Measurements from ENCODE around the gene OR4X2.
"Not testable (repeated sequence)": the region's sequence is repeated elsewhere in the genome, so short reads cannot be mapped to it uniquely, and the experiment has no call there.

Gene OR4X2

GRCh38 chr11:48244804-48245203, at the start of gene OR4X2:
Gene OR4X2 (plus strand): TSS chr11:48245104. CDS start chr11:48245104, 0 bp downstream.
- Histone ChIP-seq H3K9me3 (ENCODE audit: severe bottlenecking) (peaks cover 7% of the 10 kb centered on the region), H3K4me3 (ENCODE audit: low read depth, low read length) (no peak within 1 kb of the TSS), H3K27ac (no peak within 1 kb of the TSS), H3K36me3 (no peaks in the 10 kb centered on the region), H3K27me3 (ENCODE audit: insufficient read depth, low read depth, severe bottlenecking) (peaks cover 27% of the 10 kb centered on the region)
- no peak for DNase-seq
- TF ChIP-seq CTCF (IDR thresholded peaks at IDR 0.05; ENCODE audit: low read depth, low read length) = no peak

- H3K9me3 ChIP-seq (ENCODE audit: severe bottlenecking) = no peaks in the 10 kb centered on the region
These were observed 37.0 kb upstream of the OR4X2 start for GRCh38 chr11:48207881-48208280.

GRCh38 chr11:48210052-48210451, 34.9 kb upstream of the OR4X2 start:
- Histone ChIP-seq H3K36me3 (no peaks in the 10 kb centered on the region), H3K27ac (no peak overlapping the region), H3K27me3 (ENCODE audit: insufficient read depth, low read depth, severe bottlenecking) (peaks cover 71% of the 10 kb centered on the region), H3K4me3 (ENCODE audit: low read depth, low read length) (no peak overlapping the region), H3K9me3 (ENCODE audit: severe bottlenecking) (no peaks in the 10 kb centered on the region)
- no peak for DNase-seq
- TF ChIP-seq CTCF (IDR thresholded peaks at IDR 0.05; ENCODE audit: low read depth, low read length) = peak; percentile 27

More at GRCh38 chr11:48207881-48208280, 37.0 kb upstream of the OR4X2 start:
- Histone ChIP-seq H3K27me3 (ENCODE audit: insufficient read depth, low read depth, severe bottlenecking) (peaks cover 71% of the 10 kb centered on the region), H3K27ac (no peak overlapping the region), H3K36me3 (no peaks in the 10 kb centered on the region), H3K4me3 (ENCODE audit: low read depth, low read length) (no peak overlapping the region)
- DNase-seq = no peak
- no peak for TF ChIP-seq CTCF (IDR thresholded peaks at IDR 0.05; ENCODE audit: low read depth, low read length)

GRCh38 chr11:48216510-48216909, 28.4 kb upstream of the OR4X2 start, which contains the start of gene OR4B1:
Gene OR4B1 (plus strand): TSS chr11:48216810. CDS start chr11:48216810, 0 bp downstream.
- DNase-seq = no peak
- H3K36me3 ChIP-seq = no peaks in the 10 kb centered on the region
- no peak within 1 kb of the TSS for H3K27ac ChIP-seq
- H3K9me3 ChIP-seq (ENCODE audit: severe bottlenecking) = no peaks in the 10 kb centered on the region
- peaks cover 63% of the 10 kb centered on the region for H3K27me3 ChIP-seq (ENCODE audit: insufficient read depth, low read depth, severe bottlenecking)
- no peak within 1 kb of the TSS for H3K4me3 ChIP-seq (ENCODE audit: low read depth, low read length)
- no peak for TF ChIP-seq CTCF (IDR thresholded peaks at IDR 0.05; ENCODE audit: low read depth, low read length)

GRCh38 chr11:48228761-48229160, 16.1 kb upstream of the OR4X2 start:
- no peak overlapping the region for H3K4me3 ChIP-seq (ENCODE audit: low read depth, low read length)

GRCh38 chr11:48230057-48230456, 14.8 kb upstream of the OR4X2 start:
- not testable (repeated sequence) for DNase-seq; H3K36me3 ChIP-seq; H3K27ac ChIP-seq; H3K4me3 ChIP-seq (ENCODE audit: low read depth, low read length); H3K9me3 ChIP-seq (ENCODE audit: severe bottlenecking)
- peaks cover 34% of the 10 kb centered on the region for H3K27me3 ChIP-seq (ENCODE audit: insufficient read depth, low read depth, severe bottlenecking)

More at GRCh38 chr11:48228761-48229160, 16.1 kb upstream of the OR4X2 start:
- no peak overlapping the region for H3K27ac ChIP-seq
- H3K9me3 ChIP-seq (ENCODE audit: severe bottlenecking) = peaks cover 7% of the 10 kb centered on the region
- peaks cover 42% of the 10 kb centered on the region for H3K27me3 ChIP-seq (ENCODE audit: insufficient read depth, low read depth, severe bottlenecking)
- TF ChIP-seq CTCF (IDR thresholded peaks at IDR 0.05; ENCODE audit: low read depth, low read length) = no peak
- DNase-seq = no peak
- no peaks in the 10 kb centered on the region for H3K36me3 ChIP-seq

Data from WERI-Rb-1 (cell line).